ENCODE data around the gene GIPC3. TPM values are rescaled to one million over a fixed set of nuclear protein-coding genes. Genes with fewer than 3 reads are reported as not detected.
A peak's percentile ranks its signal among the peaks of the same experiment; 100 is the strongest.

GIPC3 gene, protein sequence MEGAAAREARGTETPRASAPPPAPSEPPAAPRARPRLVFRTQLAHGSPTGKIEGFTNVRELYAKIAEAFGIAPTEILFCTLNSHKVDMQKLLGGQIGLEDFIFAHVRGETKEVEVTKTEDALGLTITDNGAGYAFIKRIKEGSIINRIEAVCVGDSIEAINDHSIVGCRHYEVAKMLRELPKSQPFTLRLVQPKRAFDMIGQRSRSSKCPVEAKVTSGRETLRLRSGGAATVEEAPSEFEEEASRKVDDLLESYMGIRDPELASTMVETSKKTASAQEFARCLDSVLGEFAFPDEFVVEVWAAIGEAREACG
- total RNA-seq = 2.2 TPM
- long read RNA-seq, full-length matches to known transcripts = 1 of 3 reads
- long read RNA-seq, partial matches to known transcripts = 0 of 3 reads
- long read RNA-seq, other reads (novel, unspliced or antisense) = 2 of 3 reads

DNA sequence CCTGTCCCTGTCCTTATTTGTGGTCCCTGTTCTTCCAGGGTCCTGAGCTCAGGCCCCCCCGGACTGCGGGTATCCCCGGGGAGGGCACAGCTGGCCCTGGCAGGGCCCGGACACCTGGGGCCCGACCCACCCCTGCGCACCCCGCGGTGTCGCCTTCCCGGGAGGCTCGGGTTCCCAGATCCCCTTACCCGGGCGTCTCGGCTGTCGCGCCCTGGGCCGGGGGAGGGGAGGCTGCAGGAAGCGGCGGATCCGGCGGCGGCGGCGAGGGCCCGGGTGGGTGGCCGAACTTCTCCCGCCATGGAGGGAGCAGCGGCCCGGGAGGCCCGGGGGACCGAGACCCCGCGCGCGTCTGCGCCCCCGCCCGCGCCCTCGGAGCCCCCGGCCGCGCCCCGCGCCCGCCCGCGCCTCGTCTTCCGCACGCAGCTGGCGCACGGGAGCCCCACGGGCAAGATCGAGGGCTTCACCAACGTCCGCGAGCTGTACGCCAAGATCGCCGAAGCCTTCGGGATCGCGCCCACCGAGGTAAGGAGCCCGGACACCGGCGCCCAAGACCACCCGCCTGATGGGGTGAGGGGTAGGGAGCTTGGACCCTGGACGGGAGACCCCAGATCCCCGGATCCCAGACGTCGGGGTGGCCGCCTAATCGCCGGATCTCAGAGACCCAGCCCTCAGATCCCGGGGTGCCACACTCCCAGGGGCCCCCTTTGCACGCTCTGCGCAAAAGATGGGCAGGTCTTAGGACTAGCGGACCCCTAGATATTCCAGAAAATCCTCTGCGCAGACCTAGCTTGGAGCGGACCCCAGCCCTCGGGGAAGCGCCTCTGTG lies at the start of gene GIPC3:
Gene GIPC3 (plus strand): TSS at position 178 of the 826 bp plus-strand sequence. CDS start 120 bp downstream, at position 298.
- DNase-seq = no peak
- ATAC-seq (ENCODE audit: poor library complexity) = no peak
- intact Hi-C loops (cut with DNase I) = loop anchor here (2.0 kb wide), 1 partner anchor 33 kb away; no protein-coding TSS in a partner anchor

- ATAC-seq (ENCODE audit: poor library complexity) = no peak
- DNase-seq = no peak
- intact Hi-C loops (cut with DNase I) = no loop called here
Observed at GRCh38 chr19:3535563-3535965, 49.7 kb upstream of the GIPC3 start.

DNA sequence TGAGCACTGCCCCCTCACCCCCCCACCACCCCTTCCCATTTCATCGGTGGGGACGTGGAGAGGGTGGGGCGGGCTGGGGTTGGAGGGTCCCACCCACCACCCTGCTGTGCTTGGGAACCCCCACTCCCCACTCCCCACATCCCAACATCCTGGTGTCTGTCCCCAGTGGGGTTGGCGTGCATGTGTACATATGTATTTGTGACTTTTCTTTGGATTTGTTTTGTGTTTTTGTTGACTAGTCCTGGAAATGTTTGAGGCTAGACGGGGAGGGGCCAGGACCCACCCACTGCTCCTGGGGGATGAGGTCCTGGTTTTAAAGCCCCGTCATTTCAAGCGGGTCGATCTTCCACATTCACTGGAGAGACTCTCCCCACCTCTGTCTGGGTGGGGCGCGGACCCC lies 49.3 kb upstream of the GIPC3 start:
- intact Hi-C loops (cut with DNase I) = no loop called here
- no peak for DNase-seq
- no peak for ATAC-seq (ENCODE audit: poor library complexity)

GRCh38 chr19:3536429-3537100 lies 48.7 kb upstream of the GIPC3 start:
- intact Hi-C loops (cut with DNase I) = no loop called here
- DNase-seq (peak; percentile 74), ATAC-seq (ENCODE audit: poor library complexity) (peak; percentile 46)

DNA sequence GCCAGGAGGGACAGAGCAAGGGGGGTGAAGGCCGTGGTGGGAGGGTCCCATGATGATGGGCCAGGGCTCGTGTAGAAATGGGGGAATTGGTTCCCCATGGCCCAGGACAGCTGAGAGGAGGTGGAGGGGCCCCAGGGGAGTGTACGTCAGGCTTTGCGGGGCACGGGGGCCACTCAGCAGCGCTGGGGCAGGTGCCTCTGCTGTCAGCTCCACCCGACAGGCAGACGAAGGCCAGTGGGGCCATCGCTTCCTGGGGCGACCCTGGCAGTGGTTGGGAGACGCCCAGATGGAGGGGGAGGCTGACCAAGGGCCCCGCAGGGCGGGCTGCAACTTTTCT lies 48.2 kb upstream of the GIPC3 start:
- DNase-seq (no peak), ATAC-seq (ENCODE audit: poor library complexity) (peak; percentile 11)

GRCh38 chr19:3537438-3538240 lies 47.6 kb upstream of the GIPC3 start:
- no peak for ATAC-seq (ENCODE audit: poor library complexity)
- intact Hi-C loops (cut with DNase I) = no loop called here
- no peak for DNase-seq

More for the DNA sequence above, 48.2 kb upstream of the GIPC3 start:
- intact Hi-C loops (cut with DNase I) = no loop called here

DNA sequence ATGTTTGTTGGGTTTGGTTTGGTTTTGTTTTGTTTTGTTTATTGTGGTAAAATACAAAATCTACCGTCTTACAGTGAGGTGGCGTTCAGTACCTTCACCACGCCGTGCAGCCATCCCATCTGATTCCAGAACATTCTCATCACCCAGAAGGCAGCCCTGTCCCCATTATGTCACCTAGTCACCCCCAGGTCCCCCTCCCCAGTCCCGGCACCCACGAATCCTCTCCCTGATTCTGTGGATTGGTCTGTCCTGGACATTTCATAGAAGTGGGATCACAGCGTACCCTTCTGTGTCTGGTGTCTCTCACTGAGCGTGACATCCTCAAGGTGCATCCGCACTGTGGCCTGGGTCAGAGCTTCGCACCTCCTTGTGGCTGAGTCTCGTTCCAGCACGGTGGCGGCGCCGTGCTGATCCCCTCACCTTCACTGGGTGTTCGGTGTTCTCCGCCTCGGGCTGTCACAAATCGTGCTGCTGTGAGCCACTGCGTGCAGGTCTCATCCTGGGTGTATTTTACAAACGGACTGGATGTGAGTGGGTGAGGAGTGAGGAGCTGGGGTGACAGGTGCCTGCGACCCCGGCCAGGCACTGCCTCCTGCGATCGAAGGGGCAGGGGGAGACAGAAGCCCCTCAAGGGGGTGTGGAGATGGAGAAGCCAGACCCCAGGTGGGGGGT lies 46.9 kb upstream of the GIPC3 start:
- intact Hi-C loops (cut with DNase I) = no loop called here
- ATAC-seq (ENCODE audit: poor library complexity) (no peak), DNase-seq (no peak)

DNA sequence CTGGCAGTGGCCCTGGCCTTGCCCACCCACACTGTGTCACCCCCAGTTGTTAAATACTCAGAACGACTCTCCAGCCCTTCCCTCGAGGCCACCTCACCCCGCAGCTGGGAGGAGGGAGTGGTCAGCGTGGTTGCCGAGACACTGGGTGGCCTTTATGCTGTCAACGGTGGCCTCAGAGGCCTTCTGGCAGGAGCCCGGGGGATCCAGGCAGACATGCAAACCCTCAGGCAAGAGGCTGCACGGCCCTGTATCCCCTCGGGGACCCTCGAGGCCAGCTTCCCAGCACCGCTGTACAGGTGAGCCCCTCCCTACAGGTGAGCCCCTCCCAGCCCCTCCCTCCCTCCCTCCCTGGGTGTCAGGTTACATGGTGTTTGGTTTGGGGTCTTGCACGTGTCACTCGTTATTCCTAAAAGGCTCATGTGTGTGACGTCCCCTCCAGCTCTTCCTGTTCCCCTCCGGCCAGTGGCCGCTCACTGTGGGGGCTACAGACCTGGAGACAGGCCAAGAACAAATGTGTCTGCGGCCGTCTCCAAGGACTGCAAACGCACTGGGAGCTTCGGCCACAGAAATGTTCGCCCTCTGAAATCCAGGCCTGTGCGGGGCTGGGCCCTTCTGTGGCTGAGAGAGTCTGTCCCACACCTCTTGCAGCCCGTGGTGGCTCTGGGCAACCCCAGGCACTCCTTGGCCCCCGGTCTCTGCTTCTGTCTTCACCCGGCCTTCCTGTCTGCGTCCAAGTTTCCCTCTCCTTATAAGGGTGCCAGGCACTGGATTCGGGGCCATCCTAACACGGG lies 46.1 kb upstream of the GIPC3 start, which contains the start of gene TEKTIP1:
Gene TEKTIP1 (plus strand): TSS at position 210 of the 791 bp plus-strand sequence. CDS start 4 bp downstream, at position 214.
- ATAC-seq (ENCODE audit: poor library complexity) (no peak), DNase-seq (no peak)
- intact Hi-C loops (cut with DNase I) = no loop called here

- DNase-seq (no peak), ATAC-seq (ENCODE audit: poor library complexity) (no peak)
- intact Hi-C loops (cut with DNase I) = loop anchor here (10.0 kb wide), 1 partner anchor 165 kb away; the partner anchor contains the start of genes PIP5K1C and TJP3
Observed at GRCh38 chr19:3539756-3540118, 45.5 kb upstream of the GIPC3 start.

DNA sequence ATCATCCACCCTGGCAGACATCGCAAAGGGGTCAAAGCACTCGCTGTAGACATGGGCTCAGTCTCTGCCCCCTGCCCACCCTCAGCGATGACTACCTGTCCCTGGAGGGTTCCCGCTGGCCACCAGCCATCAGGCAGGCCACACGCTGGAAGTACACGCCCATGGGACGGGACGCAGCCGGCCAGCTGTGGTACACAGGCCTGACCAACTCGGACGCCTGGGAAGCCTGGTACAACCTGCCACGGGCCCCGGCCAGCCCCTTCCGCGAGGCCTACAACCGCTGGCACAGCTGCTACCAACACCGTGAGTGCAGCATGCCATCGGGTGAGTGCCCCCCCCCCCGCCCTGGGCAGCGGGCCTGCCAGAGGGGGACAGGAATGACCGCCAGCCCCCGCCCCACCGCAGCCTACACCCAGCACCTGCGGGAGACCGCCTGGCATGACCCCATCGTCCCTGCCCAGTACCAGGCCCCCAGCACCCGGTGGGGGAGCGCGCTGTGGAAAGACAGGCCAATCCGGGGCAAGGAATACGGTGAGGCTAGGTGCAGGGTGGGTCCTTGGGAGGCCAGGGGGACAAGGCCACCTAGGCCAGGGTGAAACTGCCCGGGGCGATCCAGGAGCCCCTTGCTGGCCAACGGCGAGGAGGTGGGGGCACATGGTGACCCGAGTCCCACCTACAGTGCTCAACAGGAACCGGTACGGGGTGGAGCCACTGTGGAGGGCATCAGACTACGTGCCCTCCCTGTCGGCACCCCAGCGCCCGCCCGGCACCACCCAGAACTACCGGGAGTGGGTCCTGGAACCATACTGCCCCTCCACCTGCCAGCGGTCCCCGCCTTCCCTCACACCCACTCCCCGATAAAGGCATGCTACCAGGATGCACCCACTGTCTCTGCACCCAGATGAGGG lies 41.9 kb upstream of the GIPC3 start:
- intact Hi-C loops (cut with DNase I) = loop anchor here (10.0 kb wide), 1 partner anchor 161 kb away; the partner anchor contains the start of genes PIP5K1C and TJP3
- DNase-seq (no peak), ATAC-seq (ENCODE audit: poor library complexity) (no peak)

DNA sequence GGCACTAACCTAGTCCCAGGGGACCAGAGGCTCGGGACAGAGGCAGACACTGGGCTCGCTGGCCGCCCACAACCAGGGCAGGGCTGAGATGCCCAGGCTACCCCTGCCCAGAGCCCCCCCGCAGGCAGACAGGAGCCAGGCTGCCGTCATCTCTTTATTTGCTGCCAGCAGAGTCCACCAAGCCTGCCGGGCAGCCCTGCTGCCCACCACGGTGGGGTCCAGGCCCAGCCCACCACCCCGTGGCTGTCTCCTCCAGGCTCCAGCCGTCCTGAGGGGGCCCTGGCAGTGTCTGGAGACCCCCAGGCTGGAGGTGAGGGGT lies 41.3 kb upstream of the GIPC3 start:
- intact Hi-C loops (cut with DNase I) = loop anchor here (10.0 kb wide), 1 partner anchor 161 kb away; the partner anchor contains the start of genes PIP5K1C and TJP3
- ATAC-seq (ENCODE audit: poor library complexity) = no peak
- no peak for DNase-seq

DNA sequence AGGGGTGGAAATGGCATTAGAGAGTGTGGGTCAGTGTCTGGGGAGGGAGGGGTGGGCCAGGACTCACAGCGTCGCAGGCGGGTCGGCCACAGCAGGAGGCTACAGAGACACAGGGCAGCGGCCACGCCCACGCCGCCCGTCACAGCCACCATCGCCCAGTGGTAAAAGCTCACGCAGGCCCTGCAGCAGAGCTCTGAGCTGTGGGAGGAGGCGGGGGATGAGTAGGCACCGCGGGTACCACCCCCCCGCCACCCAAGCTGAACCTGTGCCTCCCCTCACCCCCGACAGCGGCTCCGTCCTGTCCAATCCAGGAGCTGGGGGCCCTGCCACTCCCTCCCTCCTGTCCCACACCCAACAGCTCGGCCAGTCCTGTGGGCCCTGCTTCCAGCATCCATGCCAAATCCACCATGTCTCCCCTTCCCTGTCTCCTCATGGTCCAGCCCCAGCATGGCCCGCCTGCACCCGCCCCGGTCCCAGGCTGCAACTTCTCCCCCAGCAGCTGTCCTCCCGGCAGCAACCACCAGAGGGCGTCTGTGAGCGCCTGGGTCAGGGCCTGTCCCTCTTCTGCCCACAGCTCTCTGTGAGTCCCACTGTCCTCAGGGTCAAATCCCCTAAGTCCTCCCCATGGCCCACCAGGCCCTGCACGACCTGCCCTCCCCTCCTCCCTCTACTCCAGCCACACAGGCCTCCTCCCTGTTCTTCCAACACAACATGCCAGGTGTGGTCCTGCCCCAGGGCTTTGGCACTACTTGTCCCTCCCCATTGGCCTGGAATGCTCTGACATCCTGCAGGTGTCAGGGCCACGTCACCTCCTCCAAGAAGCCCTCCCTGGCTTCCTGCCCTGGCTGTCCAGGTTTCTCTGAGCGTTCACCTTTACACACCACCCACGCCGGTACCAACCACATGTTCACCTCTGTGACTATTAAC lies 40.3 kb upstream of the GIPC3 start:
- ATAC-seq (ENCODE audit: poor library complexity) = peak; percentile 74

DNA sequence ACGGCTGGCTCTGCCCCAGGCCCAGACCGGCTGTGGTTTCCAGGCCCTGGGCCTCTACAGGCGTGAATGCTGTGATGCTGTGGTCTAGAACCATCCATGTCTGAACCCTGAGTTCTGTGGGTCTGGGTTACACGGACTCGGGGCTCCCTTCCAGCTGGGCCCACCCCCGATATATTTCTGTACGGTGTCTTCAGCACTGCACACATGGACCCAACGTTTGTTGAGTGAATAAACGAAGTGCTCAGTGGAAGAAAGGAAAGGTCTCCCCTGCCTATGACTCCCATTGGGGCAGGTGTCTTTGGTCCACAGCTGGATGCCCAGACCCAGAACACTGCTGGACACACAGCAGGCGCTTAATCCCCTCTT lies 39.6 kb upstream of the GIPC3 start:
- intact Hi-C loops (cut with DNase I) = loop anchor here (5.0 to 10.0 kb wide), 2 partner anchors 72 to 159 kb away; partner anchors contain the start of genes PIP5K1C and TJP3
- no peak for DNase-seq
- ATAC-seq (ENCODE audit: poor library complexity) = no peak

More for the DNA sequence above, 40.3 kb upstream of the GIPC3 start:
- intact Hi-C loops (cut with DNase I) = loop anchor here (5.0 to 10.0 kb wide), 2 partner anchors 72 to 160 kb away; partner anchors contain the start of genes PIP5K1C and TJP3
- peak; percentile 83 for DNase-seq

DNA sequence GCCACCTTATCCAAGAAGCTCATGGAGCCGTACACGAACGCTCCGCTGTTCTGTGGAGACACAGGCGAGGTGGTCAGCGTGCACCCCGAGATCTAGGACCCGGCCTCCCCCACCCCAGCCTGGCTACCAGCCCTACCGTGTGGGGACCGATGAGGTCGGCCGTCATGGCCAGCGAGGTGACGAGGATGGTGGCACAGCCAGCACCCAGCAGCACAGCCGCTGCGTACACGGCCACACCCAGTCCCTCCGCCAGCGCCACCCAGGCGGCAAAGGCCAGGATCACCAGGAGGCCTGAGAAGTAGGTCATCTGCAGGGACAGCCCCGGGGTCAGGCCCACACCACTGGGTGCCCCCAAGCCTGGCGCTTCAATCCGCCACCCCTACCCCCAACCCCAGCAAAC lies 39.2 kb upstream of the GIPC3 start:
- no peak for ATAC-seq (ENCODE audit: poor library complexity)
- intact Hi-C loops (cut with DNase I) = loop anchor here (5.0 to 10.0 kb wide), 2 partner anchors 71 to 159 kb away; partner anchors contain the start of genes PIP5K1C and TJP3

GRCh38 chr19:3547301-3547731 lies 38.0 kb upstream of the GIPC3 start:
- intact Hi-C loops (cut with DNase I) = loop anchor here (5.0 to 10.0 kb wide), 2 partner anchors 70 to 157 kb away; partner anchors contain the start of genes PIP5K1C and TJP3

More for the DNA sequence above, 39.2 kb upstream of the GIPC3 start:
- no peak for DNase-seq

More at GRCh38 chr19:3547301-3547731, 38.0 kb upstream of the GIPC3 start:
- ATAC-seq (ENCODE audit: poor library complexity) (no peak), DNase-seq (no peak)

Measured in Right ventricle myocardium superior (tissue), 1 donor.